Measurements from ENCODE around the gene ALDH1A2.
"Not testable (repeated sequence)": the region's sequence is repeated elsewhere in the genome, so short reads cannot be mapped to it uniquely, and the experiment has no call there.

DNA sequence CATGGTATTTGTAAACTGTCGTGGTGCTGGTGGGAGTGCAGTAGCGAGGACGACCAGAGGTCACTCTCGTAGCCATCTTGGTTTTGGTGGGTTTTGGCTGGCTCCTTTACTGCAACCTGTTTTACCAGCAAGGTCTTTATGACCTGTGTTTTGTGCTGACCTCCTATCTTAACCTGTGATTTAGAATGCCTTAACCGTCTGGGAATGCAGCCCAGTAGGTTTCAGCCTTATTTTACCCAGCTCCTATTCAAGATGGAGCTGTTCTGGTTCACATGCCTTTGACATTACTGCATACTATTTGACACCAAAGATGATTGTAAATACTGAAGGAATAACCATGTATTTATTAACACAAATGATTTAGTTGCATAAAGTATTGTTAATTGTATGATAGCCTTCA lies 15.4 kb upstream of the ALDH1A2 start:
- TF ChIP-seq, protein P1, sequence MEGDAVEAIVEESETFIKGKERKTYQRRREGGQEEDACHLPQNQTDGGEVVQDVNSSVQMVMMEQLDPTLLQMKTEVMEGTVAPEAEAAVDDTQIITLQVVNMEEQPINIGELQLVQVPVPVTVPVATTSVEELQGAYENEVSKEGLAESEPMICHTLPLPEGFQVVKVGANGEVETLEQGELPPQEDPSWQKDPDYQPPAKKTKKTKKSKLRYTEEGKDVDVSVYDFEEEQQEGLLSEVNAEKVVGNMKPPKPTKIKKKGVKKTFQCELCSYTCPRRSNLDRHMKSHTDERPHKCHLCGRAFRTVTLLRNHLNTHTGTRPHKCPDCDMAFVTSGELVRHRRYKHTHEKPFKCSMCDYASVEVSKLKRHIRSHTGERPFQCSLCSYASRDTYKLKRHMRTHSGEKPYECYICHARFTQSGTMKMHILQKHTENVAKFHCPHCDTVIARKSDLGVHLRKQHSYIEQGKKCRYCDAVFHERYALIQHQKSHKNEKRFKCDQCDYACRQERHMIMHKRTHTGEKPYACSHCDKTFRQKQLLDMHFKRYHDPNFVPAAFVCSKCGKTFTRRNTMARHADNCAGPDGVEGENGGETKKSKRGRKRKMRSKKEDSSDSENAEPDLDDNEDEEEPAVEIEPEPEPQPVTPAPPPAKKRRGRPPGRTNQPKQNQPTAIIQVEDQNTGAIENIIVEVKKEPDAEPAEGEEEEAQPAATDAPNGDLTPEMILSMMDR (conservative IDR thresholded peaks at IDR 0.05; ENCODE audit: low read depth, low read length), result not testable (repeated sequence)
- not testable (repeated sequence) for TF ChIP-seq EZH2 (IDR thresholded peaks at IDR 0.05; ENCODE audit: borderline replicate concordance, low read depth, low read length, poor library complexity, severe bottlenecking)
